Measurements from ENCODE around the gene STPG4.
"Not testable (repeated sequence)": the region's sequence is repeated elsewhere in the genome, so short reads cannot be mapped to it uniquely, and the experiment has no call there.

Gene STPG4

DNA sequence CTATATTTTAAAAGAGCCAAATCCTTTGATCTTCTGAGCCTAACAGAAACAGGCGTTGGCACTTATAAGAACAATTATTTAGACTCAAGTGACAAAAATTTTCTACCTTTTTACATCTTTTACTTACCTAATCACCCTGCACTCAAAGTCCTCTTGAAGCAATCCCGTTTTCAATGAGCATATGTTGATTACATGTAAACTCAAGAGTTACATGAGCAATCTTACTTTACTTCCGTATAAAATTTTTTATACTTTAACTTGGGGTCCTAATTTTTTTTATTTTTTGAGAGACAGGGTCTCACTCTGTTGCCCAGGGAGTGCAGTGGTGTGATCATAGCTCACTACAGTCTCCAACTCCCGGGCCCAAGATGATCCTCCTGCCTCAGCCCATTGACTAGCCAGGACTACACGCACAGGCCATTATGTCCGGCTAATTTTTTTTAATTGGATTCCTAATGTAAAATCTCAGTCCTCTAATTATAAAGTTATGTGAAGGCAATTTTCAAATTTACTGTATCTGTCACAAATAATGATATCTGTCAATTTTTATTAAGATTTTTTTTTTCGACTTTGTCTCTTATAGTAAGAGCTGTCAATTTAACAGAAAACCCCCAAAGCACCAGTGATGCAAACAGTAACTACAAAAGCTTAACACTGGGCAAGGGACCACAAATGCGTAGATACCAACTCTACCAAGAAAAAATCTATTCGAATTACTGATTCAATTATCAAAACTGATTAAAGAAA lies 19.1 kb upstream of the STPG4 start:
- DNase-seq (ENCODE audit: low read depth) = peak; percentile 48

GRCh38 chr2:47172922-47173695 lies 18.0 kb upstream of the STPG4 start:
- no peak for DNase-seq (ENCODE audit: low read depth)

- peak; percentile 64 for DNase-seq (ENCODE audit: low read depth)
These were observed 17.2 kb upstream of the STPG4 start for GRCh38 chr2:47172156-47172921.

- DNase-seq (ENCODE audit: low read depth) = peak; percentile 34
These were observed 14.7 kb upstream of the STPG4 start for GRCh38 chr2:47169784-47170183.

- DNase-seq (ENCODE audit: low read depth) = not testable (repeated sequence)
These were observed 13.8 kb upstream of the STPG4 start for GRCh38 chr2:47168895-47169294.

DNA sequence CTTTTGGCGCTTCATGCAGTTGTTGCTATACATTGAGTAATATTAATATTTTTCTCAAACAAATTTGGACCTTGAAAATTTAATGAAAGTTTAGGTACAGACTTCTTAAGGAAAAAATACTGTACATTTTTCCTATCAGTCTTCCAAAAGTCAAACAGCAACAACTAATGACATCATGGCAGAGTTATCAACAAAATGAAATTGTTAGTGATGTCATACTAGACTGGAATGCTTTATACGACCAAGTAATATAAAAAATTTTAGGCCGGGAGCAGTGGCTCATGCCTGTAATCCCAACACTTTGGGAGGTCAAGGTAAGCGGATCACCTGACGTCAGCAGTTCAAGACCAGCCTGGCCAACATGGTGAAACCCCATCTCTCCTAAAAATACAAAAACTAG lies 12.0 kb upstream of the STPG4 start:
- no peak for DNase-seq (ENCODE audit: low read depth)

- peak; percentile 33 for DNase-seq (ENCODE audit: low read depth)
These were observed 10.0 kb upstream of the STPG4 start for GRCh38 chr2:47165001-47165555.

DNA sequence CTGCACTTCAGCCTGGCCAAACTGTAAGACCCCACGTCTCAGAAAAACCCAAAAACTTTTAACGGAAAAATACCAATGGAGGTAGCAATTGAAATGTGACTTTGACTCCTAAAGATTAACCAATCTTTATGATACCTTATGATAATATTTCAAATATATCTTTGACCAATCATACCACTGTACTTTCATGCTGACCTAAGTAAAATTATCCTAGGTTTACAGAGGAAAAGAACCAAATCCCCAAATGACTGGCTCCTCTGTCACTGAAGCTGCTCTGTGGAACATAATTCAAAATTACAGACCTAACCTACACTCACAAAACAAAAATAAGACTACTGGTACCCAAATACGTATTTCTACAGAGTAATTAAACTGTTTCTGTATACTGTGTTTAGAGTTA lies 7.7 kb upstream of the STPG4 start:
- no peak for DNase-seq (ENCODE audit: low read depth)

DNA sequence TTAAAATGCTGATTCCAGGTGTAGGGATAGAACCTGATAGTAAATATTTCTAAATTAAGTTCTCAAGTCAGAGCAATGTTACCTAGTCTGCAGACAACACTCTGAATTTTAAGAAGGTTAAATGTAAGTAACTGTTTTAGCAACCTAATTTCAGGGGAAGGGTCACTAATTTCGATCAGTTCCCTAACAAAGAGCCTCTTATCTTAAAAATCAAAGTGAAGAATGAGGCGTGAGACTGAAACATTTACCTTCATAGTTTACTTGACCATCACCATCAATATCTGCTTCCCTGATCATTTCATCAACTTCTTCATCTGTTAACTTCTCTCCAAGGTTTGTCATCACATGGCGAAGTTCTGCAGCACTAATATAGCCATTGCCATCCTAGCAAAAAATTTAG lies 6.4 kb upstream of the STPG4 start:
- no peak for DNase-seq (ENCODE audit: low read depth)

- DNase-seq (ENCODE audit: low read depth) = no peak
These were observed 5.6 kb upstream of the STPG4 start for GRCh38 chr2:47160660-47161059.

GRCh38 chr2:47160211-47160610 lies 5.1 kb upstream of the STPG4 start:
- no peak for DNase-seq (ENCODE audit: low read depth)

GRCh38 chr2:47159627-47160026 lies 4.5 kb upstream of the STPG4 start:
- no peak for DNase-seq (ENCODE audit: low read depth)

DNA sequence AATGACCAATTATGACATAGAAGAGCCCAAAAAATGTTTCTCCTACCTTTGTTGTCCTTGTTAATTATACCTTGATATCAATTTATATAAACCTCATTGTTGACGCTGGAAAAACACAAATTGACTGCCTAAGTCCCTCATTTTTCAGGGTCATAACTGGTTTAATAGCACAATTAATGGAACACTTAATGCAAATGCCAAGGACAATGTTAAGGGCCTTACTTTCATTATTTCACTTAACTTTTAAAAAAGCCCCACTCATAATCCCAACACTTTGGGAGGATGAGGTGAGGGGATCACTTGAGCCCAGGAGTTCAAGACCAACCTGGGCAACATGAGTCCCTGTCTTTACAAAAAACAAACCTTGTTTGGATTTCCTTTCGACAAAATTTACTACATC lies 3.5 kb upstream of the STPG4 start:
- DNase-seq (ENCODE audit: low read depth) = no peak

- no peak for DNase-seq (ENCODE audit: low read depth)
These were observed 2.3 kb downstream of the STPG4 start for GRCh38 chr2:47152803-47153202.

GRCh38 chr2:47150175-47150574 lies 4.9 kb downstream of the STPG4 start:
- DNase-seq (ENCODE audit: low read depth) = no peak

DNA sequence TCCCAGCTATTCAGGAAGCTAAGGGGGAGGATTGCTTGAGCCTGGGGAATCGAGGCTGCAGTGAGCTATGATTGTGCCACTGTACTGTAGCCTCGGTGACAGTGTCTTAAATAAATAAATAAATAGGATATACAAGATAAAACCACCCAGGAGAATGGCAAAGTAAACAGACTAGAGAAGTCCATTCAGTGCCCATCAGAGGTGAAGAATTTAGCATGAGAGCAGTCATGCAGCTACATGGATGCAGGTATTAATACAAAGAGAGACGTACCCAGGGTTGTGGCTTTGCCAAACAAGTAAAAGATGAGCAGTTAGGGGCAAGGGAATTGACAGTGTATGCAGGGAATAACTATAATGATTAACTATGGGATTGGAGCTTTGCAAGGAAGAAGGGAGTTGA lies 8.1 kb downstream of the STPG4 start:
- DNase-seq (ENCODE audit: low read depth) = no peak

DNA sequence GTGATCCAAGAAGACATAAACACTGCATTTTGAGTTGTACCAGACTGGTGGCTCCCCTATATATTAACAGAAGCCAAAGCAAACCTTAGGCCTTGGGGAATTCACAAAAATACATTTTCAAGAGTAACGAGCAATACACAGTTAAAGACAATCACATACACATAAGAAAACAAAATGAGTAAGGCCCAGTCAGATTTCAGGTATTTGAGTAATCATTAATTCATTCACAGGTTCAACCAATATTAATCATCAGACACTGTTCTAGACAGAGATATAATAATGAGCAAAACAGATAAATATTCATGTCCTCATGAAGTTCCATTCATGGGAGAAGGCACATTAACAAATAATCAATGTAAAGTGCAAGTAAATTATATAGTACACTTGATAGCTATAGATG lies 9.6 kb downstream of the STPG4 start:
- DNase-seq (ENCODE audit: low read depth) = no peak

DNA sequence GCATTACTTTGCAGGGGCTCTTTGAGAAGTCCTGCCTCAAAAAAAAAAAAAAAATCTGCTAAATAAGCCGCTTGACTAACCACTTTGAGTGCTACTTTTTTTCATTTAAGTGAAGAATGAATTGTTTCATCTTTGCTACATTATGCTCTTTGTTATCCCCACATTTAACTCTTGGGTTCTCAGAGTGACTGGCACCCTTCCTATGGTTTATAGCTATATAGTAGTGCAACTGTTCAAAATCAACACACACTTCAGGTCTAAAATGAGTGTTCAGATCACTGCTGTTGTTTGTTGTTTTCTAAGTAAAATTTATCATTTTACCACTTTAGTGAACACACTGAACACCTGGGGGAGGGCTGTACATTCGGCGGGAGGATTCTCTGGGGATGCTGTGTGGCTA lies 13.6 kb downstream of the STPG4 start:
- no peak for DNase-seq (ENCODE audit: low read depth)

GRCh38 chr2:47134386-47135090 lies 20.6 kb downstream of the STPG4 start:
- peak; percentile 27 for DNase-seq (ENCODE audit: low read depth)

- no peak for DNase-seq (ENCODE audit: low read depth)
These were observed 22.1 kb downstream of the STPG4 start for GRCh38 chr2:47133046-47133445.

- no peak for DNase-seq (ENCODE audit: low read depth)
These were observed 25.9 kb downstream of the STPG4 start for GRCh38 chr2:47129191-47129706.

DNA sequence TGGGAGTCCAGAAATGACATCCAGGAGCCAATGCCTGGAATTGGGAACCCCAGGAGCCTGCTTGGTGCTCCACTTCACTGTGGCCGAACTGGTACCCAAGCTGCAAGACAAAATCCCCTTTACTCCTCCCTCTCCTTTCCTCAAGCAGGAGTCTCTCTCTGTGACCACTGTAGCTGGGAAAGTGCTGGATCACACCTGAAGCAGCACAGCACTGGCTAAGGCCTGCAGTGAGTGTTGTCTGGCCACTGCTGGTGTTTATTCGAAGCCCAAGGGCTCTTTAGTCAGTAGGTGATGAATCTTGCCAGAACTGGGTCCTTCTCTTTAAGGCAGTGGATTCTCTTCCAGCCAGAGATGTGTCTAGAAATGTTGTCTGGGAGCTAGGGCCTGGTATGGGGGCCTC lies 26.4 kb downstream of the STPG4 start:
- DNase-seq (ENCODE audit: low read depth) = no peak

Data from EH (cell line).